Ascending aorta (tissue), 2 donors: ENCODE data around the gene BRAT1. TPM values are rescaled to one million over a fixed set of nuclear protein-coding genes. Genes with fewer than 3 reads are reported as not detected.

Source experiments
- DNase-seq, 2 donors: peaks; one replicate each; pipeline ENCODE4 v3.0.0-alpha.2; 2019; ENCODE audit warnings: low spot score in 2 of 2
- H3K27ac ChIP-seq, 2 donors: fragments of 200-600 bp; sonication (generic); one replicate each; pipeline ENCODE4 v1.5.1; 2016 to 2017; ENCODE audit warnings: mild to moderate bottlenecking in 1 of 2
- H3K27me3 ChIP-seq: fragments of 200-600 bp; sonication (generic); one replicate; pipeline ENCODE4 v1.5.1; 2017
- H3K36me3 ChIP-seq, 2 donors: fragments of 200-600 bp; sonication (generic); one replicate each; pipeline ENCODE4 v1.5.1; 2016
- H3K4me1 ChIP-seq, 2 donors: fragments of 200-600 bp; sonication (generic); one replicate each; pipeline ENCODE4 v1.5.1; 2016 to 2017; ENCODE audit warnings: mild to moderate bottlenecking in 1 of 2
- H3K4me3 ChIP-seq, 2 donors: fragments of 200-600 bp; sonication (generic); one replicate each; pipeline ENCODE4 v1.5.1; 2016 to 2017; ENCODE audit warnings: mild to moderate bottlenecking in 1 of 2
- H3K9me3 ChIP-seq, 2 donors: fragments of 200-600 bp; sonication (generic); one replicate each; pipeline ENCODE4 v1.5.1; 2016
- intact Hi-C: fragments of 100-400 bp; cut with DNase I; formaldehyde crosslinking; loops from one replicate; pipeline ENCODE4 v1.15.1; 2023
- total RNA-seq: library from RNA; depleted of rRNA; stranded (reverse); fragments of >200 nt; gene quantifications from one replicate; pipeline ENCODE4 v1.1.0, GENCODE V29; 2016
- TF ChIP-seq, protein P1 (sequence below), 3 experiments: fragments of 200-600 bp in 2 of 3; fragments of 450-650 bp in 1 of 3; sonication (generic) in 2 of 3; IDR thresholded peaks; one replicate each; pipeline ENCODE4 v1.5.1; 2016 to 2019; ENCODE audit warnings: antibody characterized with exemption in 3 of 3, mild to moderate bottlenecking in 1 of 3, moderate library complexity in 1 of 3

BRAT1 gene
- total RNA-seq, 1 donor from 2014 or later, result 84.0 TPM

DNA sequence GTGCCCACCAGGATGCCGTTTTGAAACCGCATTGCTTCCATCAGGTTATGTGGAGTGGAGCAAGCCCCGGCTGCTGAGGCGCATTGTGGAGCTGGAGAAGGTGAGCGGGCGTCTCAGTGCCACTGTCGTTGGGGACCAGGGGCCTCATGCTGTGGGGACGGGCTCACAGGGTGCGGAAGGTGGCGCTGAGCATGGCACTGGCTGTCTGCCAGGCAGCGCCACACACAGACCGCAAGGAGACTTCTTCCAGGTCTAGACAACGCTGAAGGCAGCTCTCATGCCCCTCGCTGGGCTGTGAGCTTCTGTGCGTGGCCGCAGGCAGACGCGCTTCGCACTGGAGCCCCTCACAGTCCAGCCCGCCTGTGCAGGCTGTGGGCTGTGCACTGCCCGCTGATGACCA is 32.5 kb upstream of the BRAT1 start:
- Histone ChIP-seq H3K36me3 (peaks cover 20 to 51% of the 10 kb centered on the region in 2 donors), H3K4me3 (no peak overlapping the region), H3K27ac (no peak overlapping the region), H3K9me3 (no peaks in the 10 kb centered on the region), H3K4me1 (no peaks in the 10 kb centered on the region), H3K27me3 (no peaks in the 10 kb centered on the region)
- intact Hi-C loops, result no loop called here
- DNase-seq, result no peak
- TF ChIP-seq, protein P1, sequence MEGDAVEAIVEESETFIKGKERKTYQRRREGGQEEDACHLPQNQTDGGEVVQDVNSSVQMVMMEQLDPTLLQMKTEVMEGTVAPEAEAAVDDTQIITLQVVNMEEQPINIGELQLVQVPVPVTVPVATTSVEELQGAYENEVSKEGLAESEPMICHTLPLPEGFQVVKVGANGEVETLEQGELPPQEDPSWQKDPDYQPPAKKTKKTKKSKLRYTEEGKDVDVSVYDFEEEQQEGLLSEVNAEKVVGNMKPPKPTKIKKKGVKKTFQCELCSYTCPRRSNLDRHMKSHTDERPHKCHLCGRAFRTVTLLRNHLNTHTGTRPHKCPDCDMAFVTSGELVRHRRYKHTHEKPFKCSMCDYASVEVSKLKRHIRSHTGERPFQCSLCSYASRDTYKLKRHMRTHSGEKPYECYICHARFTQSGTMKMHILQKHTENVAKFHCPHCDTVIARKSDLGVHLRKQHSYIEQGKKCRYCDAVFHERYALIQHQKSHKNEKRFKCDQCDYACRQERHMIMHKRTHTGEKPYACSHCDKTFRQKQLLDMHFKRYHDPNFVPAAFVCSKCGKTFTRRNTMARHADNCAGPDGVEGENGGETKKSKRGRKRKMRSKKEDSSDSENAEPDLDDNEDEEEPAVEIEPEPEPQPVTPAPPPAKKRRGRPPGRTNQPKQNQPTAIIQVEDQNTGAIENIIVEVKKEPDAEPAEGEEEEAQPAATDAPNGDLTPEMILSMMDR (IDR thresholded peaks at IDR 0.05), result no peak

DNA sequence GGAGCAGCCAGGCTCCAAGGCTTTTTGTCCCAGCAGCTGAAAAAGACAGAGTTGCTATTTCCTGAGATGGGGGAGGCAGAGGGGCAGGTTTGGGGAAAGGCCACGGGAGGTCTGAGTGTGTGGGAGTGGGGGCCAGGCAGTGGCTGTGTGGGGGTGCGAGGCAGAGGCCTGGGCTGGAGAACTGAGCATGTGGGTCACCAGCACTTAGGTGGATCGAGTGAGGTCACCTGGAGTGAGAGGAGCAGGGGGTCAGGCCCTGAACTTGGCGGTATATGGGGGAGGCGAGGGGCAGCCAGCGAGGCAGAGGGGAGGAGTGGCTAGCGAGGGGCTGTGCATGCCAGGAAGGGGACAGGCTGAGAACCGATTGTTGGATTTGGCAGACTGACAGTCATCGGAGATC is 31.8 kb upstream of the BRAT1 start:
- TF ChIP-seq, protein P1 (IDR thresholded peaks at IDR 0.05), result no peak
- DNase-seq, result no peak
- no peaks in the 10 kb centered on the region for H3K27me3 ChIP-seq
- H3K4me3 ChIP-seq, result no peak overlapping the region
- H3K4me1 ChIP-seq, result no peaks in the 10 kb centered on the region
- intact Hi-C loops, result no loop called here
- no peak overlapping the region for H3K27ac ChIP-seq
- peaks cover 15 to 44% of the 10 kb centered on the region in 2 donors for H3K36me3 ChIP-seq
- no peaks in the 10 kb centered on the region for H3K9me3 ChIP-seq

DNA sequence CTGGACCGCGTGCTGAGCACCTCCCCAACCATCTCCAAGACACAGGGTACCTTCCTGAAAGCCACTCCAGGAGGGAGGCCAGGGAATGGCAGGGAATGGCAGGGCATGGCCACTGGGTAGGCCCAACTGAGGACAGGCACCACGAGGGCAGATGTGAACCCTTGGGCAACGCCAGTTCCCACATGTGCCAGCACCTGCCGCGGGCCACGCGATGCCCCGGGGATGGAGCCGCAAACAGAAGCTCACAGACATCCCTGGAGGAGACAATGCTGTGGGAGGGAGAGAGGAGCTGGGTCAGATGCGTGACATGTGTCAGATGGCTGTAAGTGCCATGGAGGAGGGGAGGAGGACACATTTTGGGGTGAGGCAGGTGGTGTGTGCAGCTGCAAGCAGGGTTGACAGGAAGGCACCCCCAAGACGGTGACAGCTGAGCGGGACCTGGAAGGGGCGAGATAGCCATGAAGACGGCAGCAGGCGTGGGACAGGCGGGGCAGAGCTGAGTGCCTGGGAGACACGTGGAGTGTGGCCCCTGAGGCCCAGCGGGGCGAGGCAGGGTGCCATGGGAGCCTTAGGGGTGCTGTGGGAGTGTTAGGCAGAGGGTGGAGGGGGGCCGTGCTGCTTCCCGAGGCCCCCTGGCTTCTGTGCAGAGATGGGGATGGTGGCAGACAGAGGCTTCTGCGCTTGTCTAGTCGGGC is 31.1 kb upstream of the BRAT1 start:
- H3K27ac ChIP-seq, result no peak overlapping the region
- H3K9me3 ChIP-seq, result no peaks in the 10 kb centered on the region
- intact Hi-C loops, result no loop called here
- no peak for DNase-seq
- peaks cover 12 to 41% of the 10 kb centered on the region in 2 donors for H3K36me3 ChIP-seq
- H3K27me3 ChIP-seq, result no peaks in the 10 kb centered on the region
- TF ChIP-seq, protein P1 (IDR thresholded peaks at IDR 0.05), result no peak
- H3K4me1 ChIP-seq, result no peaks in the 10 kb centered on the region
- H3K4me3 ChIP-seq, result no peak overlapping the region

DNA sequence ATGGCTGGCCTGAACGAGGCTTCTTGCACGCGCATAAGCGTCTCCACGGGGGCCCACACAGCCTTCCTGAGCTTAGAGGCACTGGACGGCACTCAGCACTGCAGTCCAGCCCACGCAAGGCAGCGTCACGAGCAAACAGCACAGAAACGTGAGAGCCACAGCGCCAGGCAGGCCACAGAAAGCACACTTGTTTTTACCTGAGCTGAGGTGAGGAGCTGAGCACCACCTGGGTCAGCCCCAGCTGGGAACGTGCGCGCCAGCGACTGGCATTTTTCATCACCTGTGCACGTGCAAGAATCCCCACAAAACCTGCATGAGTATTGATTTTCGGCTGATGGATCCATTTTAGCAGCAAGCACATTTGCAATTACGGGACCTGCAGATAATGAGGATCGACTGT is 30.1 kb upstream of the BRAT1 start:
- intact Hi-C loops, result no loop called here
- H3K9me3 ChIP-seq, result no peaks in the 10 kb centered on the region
- H3K4me1 ChIP-seq, result no peaks in the 10 kb centered on the region
- no peak overlapping the region for H3K4me3 ChIP-seq
- TF ChIP-seq, protein P1 (IDR thresholded peaks at IDR 0.05), result no peak
- no peak for DNase-seq
- no peak overlapping the region for H3K27ac ChIP-seq
- peaks cover 12 to 38% of the 10 kb centered on the region in 2 donors for H3K36me3 ChIP-seq
- no peaks in the 10 kb centered on the region for H3K27me3 ChIP-seq

DNA sequence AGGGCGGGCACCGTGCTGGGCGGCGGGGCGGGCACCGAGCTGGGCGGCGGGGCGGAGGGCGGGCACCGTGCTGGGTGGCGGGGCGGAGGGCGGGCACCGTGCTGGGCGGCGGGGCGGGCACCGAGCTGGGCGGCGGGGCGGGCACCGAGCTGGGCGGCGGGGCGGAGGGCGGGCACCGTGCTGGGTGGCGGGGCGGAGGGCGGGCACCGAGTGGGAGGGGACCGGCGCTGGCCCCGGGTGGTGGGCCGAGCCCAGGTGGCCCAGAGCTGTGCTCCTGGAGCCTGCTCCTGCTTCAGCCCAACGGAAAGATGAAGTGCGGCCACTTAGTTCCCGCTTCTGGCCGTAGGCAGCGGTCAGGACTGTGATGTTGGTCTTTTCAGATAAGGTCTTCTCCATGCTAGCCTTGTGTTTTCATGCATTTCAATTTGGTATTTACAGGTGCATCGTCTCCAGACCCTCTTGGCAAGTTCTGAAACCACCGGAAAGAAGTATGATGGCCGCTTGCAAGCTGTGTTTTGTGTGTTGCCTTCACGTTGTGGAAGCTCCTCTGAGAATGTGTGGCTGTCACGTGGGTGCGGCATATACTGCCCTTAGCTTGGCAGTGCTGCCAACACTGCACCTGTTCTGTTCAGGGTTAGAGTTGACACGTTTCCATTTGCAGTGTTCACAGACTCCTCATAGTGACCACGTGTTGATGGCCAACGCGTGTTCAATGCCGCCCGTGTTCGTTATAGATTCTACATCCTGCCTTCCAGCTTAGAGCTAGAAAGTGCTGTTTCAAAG is 28.7 kb upstream of the BRAT1 start:
- H3K4me3 ChIP-seq, result no peak overlapping the region
- H3K27me3 ChIP-seq, result no peaks in the 10 kb centered on the region
- DNase-seq, result no peak
- peaks cover 8 to 32% of the 10 kb centered on the region in 2 donors for H3K36me3 ChIP-seq
- no peaks in the 10 kb centered on the region for H3K4me1 ChIP-seq
- H3K9me3 ChIP-seq, result no peaks in the 10 kb centered on the region
- H3K27ac ChIP-seq, result no peak overlapping the region
- intact Hi-C loops, result no loop called here
- TF ChIP-seq, protein P1 (IDR thresholded peaks at IDR 0.05), result no peak
